Glutamatergic neuron (in vitro differentiated cells): ENCODE data around the gene SH3GL2. TPM values are rescaled to one million over a fixed set of nuclear protein-coding genes. Genes with fewer than 3 reads are reported as not detected.

Source experiments
- DNase-seq: peaks from one replicate; pipeline ENCODE4 v3.0.0; 2022
- H3K27ac Mint-ChIP-seq: one replicate; pipeline ENCODE4 v1.8.0; 2020; ENCODE audit warnings: mild to moderate bottlenecking, mixed read lengths, inconsistent platforms; ENCODE audit not compliant: unreplicated experiment
- H3K27me3 Mint-ChIP-seq: one replicate; pipeline ENCODE4 v1.8.0; 2020; ENCODE audit warnings: mild to moderate bottlenecking, moderate library complexity, mixed read lengths, inconsistent platforms; ENCODE audit not compliant: unreplicated experiment
- H3K36me3 Mint-ChIP-seq: one replicate; pipeline ENCODE4 v1.8.0; 2020; ENCODE audit warnings: mild to moderate bottlenecking, mixed read lengths, inconsistent platforms; ENCODE audit not compliant: unreplicated experiment
- H3K4me1 Mint-ChIP-seq: one replicate; pipeline ENCODE4 v1.8.0; 2020; ENCODE audit warnings: mild to moderate bottlenecking, low read depth, mixed read lengths, inconsistent platforms; ENCODE audit not compliant: unreplicated experiment
- H3K4me3 Mint-ChIP-seq: one replicate; pipeline ENCODE4 v1.8.0; 2020; ENCODE audit warnings: mild to moderate bottlenecking, mixed read lengths, inconsistent platforms; ENCODE audit not compliant: unreplicated experiment
- H3K9me3 Mint-ChIP-seq: one replicate; pipeline ENCODE4 v1.8.0; 2020; ENCODE audit warnings: mild to moderate bottlenecking, moderate library complexity, mixed read lengths, inconsistent platforms; ENCODE audit not compliant: unreplicated experiment
- total RNA-seq: library from RNA; stranded (reverse); fragmentation: NEBNext Ultra II Directional; extraction: Animal tissue kit (Norgen Biotek cat#: 25700); gene quantifications from one replicate; pipeline ENCODE4 v1.2.1, GENCODE V29; 2021; ENCODE audit not compliant: unreplicated experiment
- TF ChIP-seq, protein P1 (sequence below): fragments of 200-600 bp; sonication (generic); IDR thresholded peaks from one replicate; pipeline ENCODE4 v1.5.0; 2021; ENCODE audit not compliant: partially characterized antibody, unreplicated experiment

Gene SH3GL2
- total RNA-seq, 1 donor from 2014 or later = 8.1 TPM

DNA sequence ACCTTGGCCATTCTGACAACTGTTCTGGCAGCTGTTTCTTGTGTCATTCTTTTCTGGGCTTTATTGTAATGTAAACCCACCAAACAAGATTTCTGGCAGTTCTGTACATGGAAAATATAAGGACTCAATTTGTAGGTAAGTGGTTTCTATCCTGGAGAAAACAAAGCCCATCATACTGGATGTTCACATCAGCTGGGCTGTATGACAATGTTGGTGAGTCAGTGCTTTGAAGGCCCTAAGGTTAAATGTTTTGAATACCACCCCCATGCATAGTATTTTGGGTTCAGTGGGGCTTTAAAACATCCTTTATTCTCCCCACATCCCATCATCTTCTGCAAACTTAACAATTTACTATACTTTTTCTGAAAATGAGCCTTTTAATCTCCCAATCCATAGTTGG lies 52.5 kb downstream of the SH3GL2 start:
- Mint-ChIP-seq H3K27ac (no peak overlapping the region), H3K27me3 (no peaks in the 10 kb centered on the region), H3K4me3 (no peak overlapping the region), H3K4me1 (peaks cover 14% of the 10 kb centered on the region), H3K9me3 (no peaks in the 10 kb centered on the region), H3K36me3 (no peaks in the 10 kb centered on the region)
- TF ChIP-seq, protein P1, sequence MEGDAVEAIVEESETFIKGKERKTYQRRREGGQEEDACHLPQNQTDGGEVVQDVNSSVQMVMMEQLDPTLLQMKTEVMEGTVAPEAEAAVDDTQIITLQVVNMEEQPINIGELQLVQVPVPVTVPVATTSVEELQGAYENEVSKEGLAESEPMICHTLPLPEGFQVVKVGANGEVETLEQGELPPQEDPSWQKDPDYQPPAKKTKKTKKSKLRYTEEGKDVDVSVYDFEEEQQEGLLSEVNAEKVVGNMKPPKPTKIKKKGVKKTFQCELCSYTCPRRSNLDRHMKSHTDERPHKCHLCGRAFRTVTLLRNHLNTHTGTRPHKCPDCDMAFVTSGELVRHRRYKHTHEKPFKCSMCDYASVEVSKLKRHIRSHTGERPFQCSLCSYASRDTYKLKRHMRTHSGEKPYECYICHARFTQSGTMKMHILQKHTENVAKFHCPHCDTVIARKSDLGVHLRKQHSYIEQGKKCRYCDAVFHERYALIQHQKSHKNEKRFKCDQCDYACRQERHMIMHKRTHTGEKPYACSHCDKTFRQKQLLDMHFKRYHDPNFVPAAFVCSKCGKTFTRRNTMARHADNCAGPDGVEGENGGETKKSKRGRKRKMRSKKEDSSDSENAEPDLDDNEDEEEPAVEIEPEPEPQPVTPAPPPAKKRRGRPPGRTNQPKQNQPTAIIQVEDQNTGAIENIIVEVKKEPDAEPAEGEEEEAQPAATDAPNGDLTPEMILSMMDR = no peak
- DNase-seq = no peak

- Mint-ChIP-seq H3K27ac (no peak overlapping the region), H3K4me1 (peaks cover 3% of the 10 kb centered on the region), H3K36me3 (no peaks in the 10 kb centered on the region), H3K4me3 (no peak overlapping the region), H3K9me3 (no peaks in the 10 kb centered on the region), H3K27me3 (no peaks in the 10 kb centered on the region)
- DNase-seq = no peak
- TF ChIP-seq, protein P1 = no peak
Observed at GRCh38 chr9:17632994-17633393, 54.1 kb downstream of the SH3GL2 start.

- H3K4me1 Mint-ChIP-seq = no peaks in the 10 kb centered on the region
- TF ChIP-seq, protein P1 = no peak
- no peak overlapping the region for H3K27ac Mint-ChIP-seq
- H3K4me3 Mint-ChIP-seq = no peak overlapping the region
- no peak for DNase-seq
- H3K27me3 Mint-ChIP-seq = no peaks in the 10 kb centered on the region
- H3K9me3 Mint-ChIP-seq = no peaks in the 10 kb centered on the region
- no peaks in the 10 kb centered on the region for H3K36me3 Mint-ChIP-seq
Observed at GRCh38 chr9:17635115-17635890, 56.4 kb downstream of the SH3GL2 start.

GRCh38 chr9:17636349-17636748 lies 57.5 kb downstream of the SH3GL2 start:
- no peaks in the 10 kb centered on the region for H3K36me3 Mint-ChIP-seq
- no peak overlapping the region for H3K27ac Mint-ChIP-seq
- H3K27me3 Mint-ChIP-seq = no peaks in the 10 kb centered on the region
- DNase-seq = no peak
- no peaks in the 10 kb centered on the region for H3K4me1 Mint-ChIP-seq
- H3K4me3 Mint-ChIP-seq = no peak overlapping the region
- TF ChIP-seq, protein P1 = no peak
- H3K9me3 Mint-ChIP-seq = no peaks in the 10 kb centered on the region

GRCh38 chr9:17636821-17637220 lies 58.0 kb downstream of the SH3GL2 start:
- Mint-ChIP-seq H3K27me3 (no peaks in the 10 kb centered on the region), H3K9me3 (no peaks in the 10 kb centered on the region), H3K4me3 (no peak overlapping the region), H3K36me3 (no peaks in the 10 kb centered on the region), H3K27ac (no peak overlapping the region), H3K4me1 (no peaks in the 10 kb centered on the region)
- DNase-seq = no peak
- TF ChIP-seq, protein P1 = no peak
